IPS DF 6.9 (cell line): Measurements from ENCODE around the gene SLC6A16.
A peak's percentile ranks its signal among the peaks of the same experiment; 100 is the strongest.
"Not testable (repeated sequence)": the region's sequence is repeated elsewhere in the genome, so short reads cannot be mapped to it uniquely, and the experiment has no call there.

ENCODE experiments used
- DNase-seq: peaks from one replicate; pipeline ENCODE4 v3.0.0-alpha.2; 2013; ENCODE audit warnings: low read depth, low spot score
- H3K27ac ChIP-seq: one replicate; pipeline ENCODE4 v1.5.1; 2013; ENCODE audit warnings: low read length, control low read depth
- H3K27me3 ChIP-seq: 2 replicates; pipeline ENCODE4 v1.6.1; 2013; ENCODE audit warnings: mild to moderate bottlenecking, low read length; ENCODE audit not compliant: control insufficient read depth, insufficient read depth
- H3K36me3 ChIP-seq: 2 replicates; pipeline ENCODE4 v1.6.1; 2013; ENCODE audit warnings: low read length; ENCODE audit not compliant: control insufficient read depth, insufficient read depth
- H3K4me1 ChIP-seq: 2 replicates; pipeline ENCODE4 v1.6.1; 2013; ENCODE audit warnings: low read length; ENCODE audit not compliant: control insufficient read depth, insufficient read depth
- H3K4me3 ChIP-seq: 2 replicates; pipeline ENCODE4 v1.5.1; 2013; ENCODE audit warnings: mild to moderate bottlenecking, low read length
- H3K9me3 ChIP-seq: 2 replicates; pipeline ENCODE4 v1.6.1; 2013; ENCODE audit warnings: low read length, inconsistent platforms; ENCODE audit not compliant: control insufficient read depth, insufficient read depth
- WGBS: extraction: QIAGEN DNeasy Blood & Tissue Kit; methylation state at CpG from one replicate; pipeline ENCODE4 v1.1.7; 2013; ENCODE audit warnings: mixed read lengths, missing lambda C conversion rate; ENCODE audit not compliant: insufficient read length, insufficient coverage; 5-methylcytosine and 5-hydroxymethylcytosine counted together

SLC6A16 gene

GRCh38 chr19:49337267-49338022, 12.5 kb upstream of the SLC6A16 start:
- no peak for DNase-seq
- Histone ChIP-seq H3K4me3 (peak overlapping the region; percentile 11; the same call in 1 of the 2 replicates), H3K27me3 (no peaks in the 10 kb centered on the region), H3K36me3 (peaks cover 11% of the 10 kb centered on the region; the same call in 1 of the 2 replicates), H3K9me3 (no peaks in the 10 kb centered on the region), H3K27ac (no peak overlapping the region), H3K4me1 (peaks cover 3% of the 10 kb centered on the region; the same call in 1 of the 2 replicates)
- no CpG with 5 or more reads among the region's 19 CpGs for WGBS

- no peak overlapping the region for H3K4me3 ChIP-seq
- DNase-seq, result no peak
- no peaks in the 10 kb centered on the region for H3K27me3 ChIP-seq
- no peaks in the 10 kb centered on the region for H3K9me3 ChIP-seq
- peaks cover 7% of the 10 kb centered on the region; the same call in 1 of the 2 replicates for H3K36me3 ChIP-seq
- no CpG with 5 or more reads among the region's 10 CpGs for WGBS
- no peak overlapping the region for H3K27ac ChIP-seq
- H3K4me1 ChIP-seq, result peaks cover 3% of the 10 kb centered on the region; the same call in 1 of the 2 replicates
Observed at GRCh38 chr19:49336482-49337266, 11.7 kb upstream of the SLC6A16 start.

GRCh38 chr19:49335784-49336481, 10.9 kb upstream of the SLC6A16 start:
- no peak overlapping the region for H3K27ac ChIP-seq
- H3K4me3 ChIP-seq, result no peak overlapping the region
- no peak for DNase-seq
- H3K4me1 ChIP-seq, result peaks cover 3% of the 10 kb centered on the region; the same call in 1 of the 2 replicates
- H3K36me3 ChIP-seq, result peaks cover under 1% of the 10 kb centered on the region; the same call in 1 of the 2 replicates
- WGBS, result no CpG with 5 or more reads among the region's 14 CpGs
- no peaks in the 10 kb centered on the region for H3K27me3 ChIP-seq
- H3K9me3 ChIP-seq, result no peaks in the 10 kb centered on the region

GRCh38 chr19:49335071-49335783, 10.2 kb upstream of the SLC6A16 start, which contains the start of gene CD37:
Gene CD37 (plus strand): TSS chr19:49335406. CDS start chr19:49335541, 135 bp downstream.
- Histone ChIP-seq H3K9me3 (no peaks in the 10 kb centered on the region), H3K4me1 (peaks cover 3% of the 10 kb centered on the region; the same call in 1 of the 2 replicates), H3K27me3 (no peaks in the 10 kb centered on the region), H3K27ac (no peak within 1 kb of the TSS), H3K4me3 (no peak within 1 kb of the TSS), H3K36me3 (no peaks in the 10 kb centered on the region)
- DNase-seq, result no peak
- WGBS, result no CpG with 5 or more reads among the region's 13 CpGs

- Histone ChIP-seq H3K27ac (no peak overlapping the region), H3K9me3 (no peaks in the 10 kb centered on the region), H3K4me3 (no peak overlapping the region), H3K4me1 (peaks cover 1% of the 10 kb centered on the region; the same call in 1 of the 2 replicates), H3K36me3 (no peaks in the 10 kb centered on the region), H3K27me3 (no peaks in the 10 kb centered on the region)
- DNase-seq, result no peak
- no CpG with 5 or more reads among the region's 8 CpGs for WGBS
Observed at GRCh38 chr19:49333811-49334288, 8.9 kb upstream of the SLC6A16 start.

- peaks cover under 1% of the 10 kb centered on the region; the same call in 1 of the 2 replicates for H3K4me1 ChIP-seq
- no peaks in the 10 kb centered on the region for H3K9me3 ChIP-seq
- H3K36me3 ChIP-seq, result no peaks in the 10 kb centered on the region
- no peak overlapping the region for H3K4me3 ChIP-seq
- no peak overlapping the region for H3K27ac ChIP-seq
- no peaks in the 10 kb centered on the region for H3K27me3 ChIP-seq
- DNase-seq, result no peak
- no CpG with 5 or more reads among the region's 3 CpGs for WGBS
Observed at GRCh38 chr19:49333418-49333805, 8.4 kb upstream of the SLC6A16 start.

GRCh38 chr19:49332691-49333417, 7.9 kb upstream of the SLC6A16 start:
- H3K4me3 ChIP-seq, H3K27me3 ChIP-seq, H3K36me3 ChIP-seq, H3K4me1 ChIP-seq, H3K9me3 ChIP-seq, DNase-seq, H3K27ac ChIP-seq: not testable (repeated sequence)
- no CpG with 5 or more reads among the region's 13 CpGs for WGBS

GRCh38 chr19:49331616-49332055, 6.6 kb upstream of the SLC6A16 start:
- DNase-seq, result no peak
- WGBS, result no CpG with 5 or more reads among the region's 2 CpGs
- H3K27ac ChIP-seq, result no peak overlapping the region
- H3K36me3 ChIP-seq, result no peaks in the 10 kb centered on the region
- no peaks in the 10 kb centered on the region for H3K4me1 ChIP-seq
- H3K27me3 ChIP-seq, result no peaks in the 10 kb centered on the region
- no peak overlapping the region for H3K4me3 ChIP-seq
- no peaks in the 10 kb centered on the region for H3K9me3 ChIP-seq

GRCh38 chr19:49331187-49331586, 6.2 kb upstream of the SLC6A16 start:
- not testable (repeated sequence) for H3K9me3 ChIP-seq, H3K27me3 ChIP-seq, H3K4me3 ChIP-seq, DNase-seq, H3K36me3 ChIP-seq, H3K27ac ChIP-seq, H3K4me1 ChIP-seq
- no CpG with 5 or more reads among the region's 4 CpGs for WGBS
